Right lobe of liver (tissue), 4 donors: Measurements from ENCODE around the gene CFAP70.

Source experiments
- POLR2A ChIP-seq: fragments of 450-650 bp; IDR thresholded peaks from one replicate; pipeline ENCODE4 v1.6.1; 2017; ENCODE audit warnings: antibody characterized with exemption, mild to moderate bottlenecking
- TF ChIP-seq, protein P1 (sequence below), 4 donors: fragments of 200-600 bp in 3 of 4; fragments of 450-650 bp in 1 of 4; IDR thresholded peaks; one replicate each; pipeline versions ENCODE4 v1.5.1 to v1.8.0; 2016 to 2022; ENCODE audit warnings: antibody characterized with exemption in 4 of 4, mild to moderate bottlenecking in 2 of 4
- donor health status: DM: no; HTN: no; CAD: no.
- donor health status: DM: no; HTN: no; CAD: no.
- donor health status: DM: no; HTN: yes; CAD: no.

DNA sequence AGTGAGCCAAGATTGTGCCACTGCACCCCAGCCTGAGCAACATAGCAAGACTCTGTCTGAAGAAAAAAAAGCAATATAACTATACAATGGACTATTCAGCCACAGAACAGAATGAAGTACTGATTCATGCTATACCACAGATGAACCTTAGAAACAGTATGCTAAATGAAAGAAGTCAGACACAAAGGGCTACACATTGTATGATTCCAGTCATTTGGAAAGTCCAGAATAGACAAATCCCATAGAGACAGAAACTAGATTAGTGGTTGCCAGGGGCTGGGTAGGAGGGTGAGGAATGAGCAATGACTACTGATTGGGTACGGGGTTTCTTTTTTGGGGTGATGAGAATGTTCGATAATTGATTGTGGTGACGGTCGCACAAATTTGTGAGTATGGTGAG, 9.6 kb upstream of the CFAP70 start:
- TF ChIP-seq, protein P1, sequence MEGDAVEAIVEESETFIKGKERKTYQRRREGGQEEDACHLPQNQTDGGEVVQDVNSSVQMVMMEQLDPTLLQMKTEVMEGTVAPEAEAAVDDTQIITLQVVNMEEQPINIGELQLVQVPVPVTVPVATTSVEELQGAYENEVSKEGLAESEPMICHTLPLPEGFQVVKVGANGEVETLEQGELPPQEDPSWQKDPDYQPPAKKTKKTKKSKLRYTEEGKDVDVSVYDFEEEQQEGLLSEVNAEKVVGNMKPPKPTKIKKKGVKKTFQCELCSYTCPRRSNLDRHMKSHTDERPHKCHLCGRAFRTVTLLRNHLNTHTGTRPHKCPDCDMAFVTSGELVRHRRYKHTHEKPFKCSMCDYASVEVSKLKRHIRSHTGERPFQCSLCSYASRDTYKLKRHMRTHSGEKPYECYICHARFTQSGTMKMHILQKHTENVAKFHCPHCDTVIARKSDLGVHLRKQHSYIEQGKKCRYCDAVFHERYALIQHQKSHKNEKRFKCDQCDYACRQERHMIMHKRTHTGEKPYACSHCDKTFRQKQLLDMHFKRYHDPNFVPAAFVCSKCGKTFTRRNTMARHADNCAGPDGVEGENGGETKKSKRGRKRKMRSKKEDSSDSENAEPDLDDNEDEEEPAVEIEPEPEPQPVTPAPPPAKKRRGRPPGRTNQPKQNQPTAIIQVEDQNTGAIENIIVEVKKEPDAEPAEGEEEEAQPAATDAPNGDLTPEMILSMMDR (IDR thresholded peaks at IDR 0.05): no peak
- TF ChIP-seq POLR2A: no peak
